ENCODE data around the gene FBXW2.

The FBXW2 gene

DNA sequence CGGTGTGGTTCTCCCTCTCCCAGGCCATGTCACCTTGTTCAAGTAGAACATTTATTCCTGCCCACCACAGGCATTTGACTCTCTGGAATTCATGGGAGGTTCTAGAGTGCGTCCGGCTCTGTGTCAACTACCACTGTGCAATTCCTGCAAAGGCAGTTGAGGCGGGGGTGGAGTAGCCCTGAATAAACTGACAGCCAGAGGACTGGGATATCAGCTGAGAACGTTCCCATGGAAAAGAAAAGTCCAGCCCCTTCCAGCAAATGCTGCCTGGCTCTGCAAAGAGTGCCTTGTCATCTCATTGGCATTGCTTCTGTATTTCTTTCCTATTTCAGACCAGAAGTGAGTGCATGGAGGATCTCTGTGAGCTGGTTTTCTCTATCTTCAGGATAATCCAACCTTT lies 60.0 kb downstream of the FBXW2 start:
- no peak overlapping the region for H3K4me3 ChIP-seq (ENCODE audit: control insufficient read depth, low read depth, low read length)
- TF ChIP-seq, protein P1, sequence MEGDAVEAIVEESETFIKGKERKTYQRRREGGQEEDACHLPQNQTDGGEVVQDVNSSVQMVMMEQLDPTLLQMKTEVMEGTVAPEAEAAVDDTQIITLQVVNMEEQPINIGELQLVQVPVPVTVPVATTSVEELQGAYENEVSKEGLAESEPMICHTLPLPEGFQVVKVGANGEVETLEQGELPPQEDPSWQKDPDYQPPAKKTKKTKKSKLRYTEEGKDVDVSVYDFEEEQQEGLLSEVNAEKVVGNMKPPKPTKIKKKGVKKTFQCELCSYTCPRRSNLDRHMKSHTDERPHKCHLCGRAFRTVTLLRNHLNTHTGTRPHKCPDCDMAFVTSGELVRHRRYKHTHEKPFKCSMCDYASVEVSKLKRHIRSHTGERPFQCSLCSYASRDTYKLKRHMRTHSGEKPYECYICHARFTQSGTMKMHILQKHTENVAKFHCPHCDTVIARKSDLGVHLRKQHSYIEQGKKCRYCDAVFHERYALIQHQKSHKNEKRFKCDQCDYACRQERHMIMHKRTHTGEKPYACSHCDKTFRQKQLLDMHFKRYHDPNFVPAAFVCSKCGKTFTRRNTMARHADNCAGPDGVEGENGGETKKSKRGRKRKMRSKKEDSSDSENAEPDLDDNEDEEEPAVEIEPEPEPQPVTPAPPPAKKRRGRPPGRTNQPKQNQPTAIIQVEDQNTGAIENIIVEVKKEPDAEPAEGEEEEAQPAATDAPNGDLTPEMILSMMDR (IDR thresholded peaks at IDR 0.05; ENCODE audit: control insufficient read depth, insufficient read depth, low read depth, low read length, missing control alignments): no peak
- DNase-seq (ENCODE audit: low read depth): no peak

DNA sequence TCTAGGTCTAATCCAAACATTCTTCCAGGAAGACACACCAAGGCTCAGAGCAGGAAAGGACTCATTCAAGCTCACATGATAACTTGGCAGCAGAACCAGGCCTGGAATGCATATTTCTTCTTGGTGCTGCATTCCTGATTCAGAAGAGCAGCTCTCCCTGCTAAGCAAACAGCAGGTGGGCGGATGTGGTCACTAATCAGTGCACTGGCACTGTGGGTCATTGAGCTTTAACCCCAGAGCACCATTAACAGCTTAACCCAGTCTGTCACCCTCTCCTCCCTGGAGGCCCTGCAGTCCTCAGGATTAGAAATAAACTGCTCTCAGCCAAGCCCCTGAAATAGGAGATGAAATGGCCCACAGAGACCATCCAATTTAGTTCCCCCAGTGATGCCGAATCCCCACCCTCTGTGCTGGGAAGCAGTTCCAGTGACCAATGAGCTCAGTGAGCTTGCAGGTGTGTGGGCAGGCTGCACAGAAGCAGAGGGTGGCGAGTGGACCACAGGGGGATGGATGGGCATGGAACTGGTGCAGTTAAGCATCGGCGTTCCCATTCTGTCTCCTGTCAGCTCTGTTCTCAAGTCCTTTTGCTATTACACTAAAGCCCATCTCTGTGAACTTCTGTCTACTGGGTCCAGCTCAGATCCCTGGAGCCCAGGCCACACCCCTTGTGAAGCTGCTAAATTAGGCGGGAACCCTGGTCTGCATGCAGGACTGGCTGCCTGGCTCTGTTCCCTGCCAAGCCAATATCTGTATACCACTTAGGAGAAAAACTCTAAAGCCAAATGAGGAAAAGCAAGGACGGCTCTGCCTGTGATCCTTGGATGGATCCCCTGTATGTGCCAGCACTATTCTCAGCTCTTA lies 62.3 kb downstream of the FBXW2 start:
- no peak overlapping the region for H3K4me3 ChIP-seq (ENCODE audit: control insufficient read depth, low read depth, low read length)
- TF ChIP-seq, protein P1 (IDR thresholded peaks at IDR 0.05; ENCODE audit: control insufficient read depth, insufficient read depth, low read depth, low read length, missing control alignments): no peak
- DNase-seq (ENCODE audit: low read depth): no peak

DNA sequence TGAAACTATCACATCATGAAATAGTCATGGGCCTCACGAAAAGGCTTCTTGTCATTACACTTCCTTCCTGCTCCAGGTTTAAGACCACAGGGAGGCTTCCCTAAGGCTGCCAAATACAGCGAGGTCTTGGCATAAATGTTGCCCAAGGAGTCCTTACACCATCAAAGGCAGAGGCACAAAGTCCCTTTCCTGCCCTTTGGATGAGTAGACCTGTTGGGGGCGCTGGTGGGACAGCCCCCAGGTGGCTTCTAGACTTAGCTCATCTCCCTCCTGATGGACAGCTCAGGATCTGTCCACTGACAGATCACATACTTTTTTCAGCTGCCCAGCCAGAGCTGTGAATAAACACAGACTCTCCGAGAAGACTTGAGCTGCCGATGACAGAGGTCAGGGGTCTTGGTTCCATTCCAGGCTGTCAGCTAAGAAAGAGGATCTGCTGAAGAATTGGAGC lies 63.4 kb downstream of the FBXW2 start:
- DNase-seq (ENCODE audit: low read depth): no peak
- H3K4me3 ChIP-seq (ENCODE audit: control insufficient read depth, low read depth, low read length): no peak overlapping the region
- TF ChIP-seq, protein P1 (IDR thresholded peaks at IDR 0.05; ENCODE audit: control insufficient read depth, insufficient read depth, low read depth, low read length, missing control alignments): peak; percentile 11

DNA sequence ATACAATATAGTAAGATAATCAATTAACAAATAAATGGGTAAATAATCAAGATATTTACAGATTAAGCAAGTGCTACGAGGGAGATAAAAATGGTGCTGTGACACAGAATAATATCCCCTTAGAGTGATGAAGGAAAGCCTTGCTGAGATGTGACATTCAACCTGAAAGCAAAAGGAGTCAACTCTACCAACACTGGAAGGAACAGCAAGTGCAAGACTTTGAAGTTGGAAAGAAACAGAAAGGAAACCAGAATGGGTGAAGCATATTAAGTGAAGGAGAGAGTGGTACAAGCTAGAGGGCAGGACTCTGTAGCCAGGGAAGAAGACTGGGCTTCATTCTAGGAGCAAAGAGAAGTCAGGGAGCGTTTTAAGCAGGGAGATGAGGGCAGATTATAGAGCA lies 66.7 kb downstream of the FBXW2 start:
- H3K4me3 ChIP-seq (ENCODE audit: control insufficient read depth, low read depth, low read length): no peak overlapping the region
- TF ChIP-seq, protein P1 (IDR thresholded peaks at IDR 0.05; ENCODE audit: control insufficient read depth, insufficient read depth, low read depth, low read length, missing control alignments): no peak
- no peak for DNase-seq (ENCODE audit: low read depth)

DNA sequence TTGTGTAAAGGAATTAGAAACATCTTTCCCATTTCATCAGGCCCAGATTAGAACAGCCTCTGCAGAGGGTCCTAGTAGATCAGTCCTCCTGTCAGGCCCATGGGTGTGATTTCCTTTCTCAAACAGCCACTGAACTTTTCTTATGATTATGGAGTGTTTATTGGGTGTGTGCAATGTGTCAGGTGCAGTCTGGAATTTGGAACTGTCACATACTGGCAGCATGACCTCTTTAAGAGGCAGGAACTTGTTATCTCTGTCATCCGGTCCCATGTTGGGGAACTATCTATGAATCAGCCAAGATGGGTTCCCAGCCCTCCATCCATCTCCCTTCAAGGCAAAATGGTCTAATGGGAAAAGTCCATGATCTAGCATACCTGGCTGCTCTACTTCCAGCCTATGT lies 67.3 kb downstream of the FBXW2 start:
- DNase-seq (ENCODE audit: low read depth): no peak
- TF ChIP-seq, protein P1 (IDR thresholded peaks at IDR 0.05; ENCODE audit: control insufficient read depth, insufficient read depth, low read depth, low read length, missing control alignments): no peak
- no peak overlapping the region for H3K4me3 ChIP-seq (ENCODE audit: control insufficient read depth, low read depth, low read length)

DNA sequence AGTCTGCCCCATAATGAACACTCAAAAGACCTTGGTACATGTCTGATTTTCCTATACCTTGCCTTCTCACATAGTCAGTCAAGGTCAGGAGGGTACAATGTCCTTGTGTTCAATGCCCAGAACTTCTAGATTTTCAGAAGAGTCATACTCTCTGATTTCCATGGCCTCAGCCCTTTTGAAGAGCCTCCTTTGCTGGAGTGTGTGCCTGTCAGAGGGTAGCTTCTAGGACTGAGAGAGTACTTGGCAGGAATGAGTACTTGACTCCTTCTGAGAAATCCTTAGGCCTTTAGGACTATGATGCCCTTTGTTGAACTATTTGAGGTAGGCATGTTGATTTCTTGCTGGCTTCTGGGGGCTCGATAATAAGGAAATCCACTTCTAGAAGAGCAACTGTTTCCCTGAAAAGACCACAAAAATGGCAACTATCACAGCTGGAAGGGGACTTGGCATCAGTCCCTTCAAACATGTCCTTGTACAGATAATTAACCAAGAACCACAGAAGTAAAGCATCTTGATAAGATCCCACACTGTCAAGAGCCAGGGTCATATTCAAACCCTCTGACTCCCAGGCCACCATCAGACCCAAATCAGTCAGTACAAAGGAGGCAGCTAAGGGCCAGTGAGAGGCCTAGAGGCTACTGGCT lies 68.3 kb downstream of the FBXW2 start:
- TF ChIP-seq, protein P1 (IDR thresholded peaks at IDR 0.05; ENCODE audit: control insufficient read depth, insufficient read depth, low read depth, low read length, missing control alignments): no peak
- no peak for DNase-seq (ENCODE audit: low read depth)

More for the DNA sequence above, 68.3 kb downstream of the FBXW2 start:
- no peak overlapping the region for H3K4me3 ChIP-seq (ENCODE audit: control insufficient read depth, low read depth, low read length)

All from AG09309 (cell line).